Measurements from ENCODE around the gene PREB. TPM values are rescaled to one million over a fixed set of nuclear protein-coding genes. Genes with fewer than 3 reads are reported as not detected.
"Not testable (repeated sequence)": the region's sequence is repeated elsewhere in the genome, so short reads cannot be mapped to it uniquely, and the experiment has no call there.

PREB gene
- total and polyA plus RNA-seq, 12 donors: 41.6 to 73.7 (median 48.8) TPM

DNA sequence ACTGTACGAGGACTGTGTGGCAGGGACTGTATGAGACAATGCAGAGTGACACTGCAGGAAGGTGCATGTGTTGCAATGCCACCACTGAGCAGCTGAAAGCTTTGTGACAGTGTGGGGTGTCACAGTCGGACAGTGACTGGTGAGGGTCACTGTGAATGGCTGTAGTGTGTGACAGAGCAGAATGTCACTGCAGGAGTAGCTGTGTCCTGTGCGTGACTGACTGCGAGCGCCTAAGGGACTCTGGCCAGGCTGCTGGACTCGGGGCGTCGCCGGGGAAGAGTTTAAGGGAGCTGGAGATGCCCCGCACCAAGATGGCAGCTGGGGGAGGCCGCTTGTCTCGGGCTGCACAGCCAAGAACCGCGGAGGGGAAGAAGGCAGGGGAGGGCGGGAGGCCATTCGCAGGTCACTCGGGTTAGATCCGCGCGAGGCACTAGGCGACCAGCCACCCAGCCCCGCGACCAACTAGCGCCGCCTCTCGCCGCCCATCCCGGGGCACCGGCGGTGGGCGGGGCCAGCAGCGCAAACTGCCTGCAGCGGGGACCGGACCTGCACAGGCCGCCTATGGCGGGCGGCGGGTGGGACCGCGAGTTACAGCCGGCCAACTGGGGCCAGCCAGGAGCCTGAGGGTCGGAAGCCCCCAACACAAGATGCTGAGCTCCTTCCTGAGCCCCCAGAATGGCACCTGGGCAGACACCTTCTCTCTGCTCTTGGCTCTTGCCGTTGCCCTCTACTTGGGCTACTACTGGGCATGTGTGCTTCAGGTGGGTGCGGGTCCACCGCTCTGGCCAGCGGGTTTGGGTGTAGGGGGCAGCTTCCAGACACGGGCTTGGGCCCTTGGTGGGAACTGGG is 10.9 kb downstream of the PREB start, which contains the start of gene ABHD1:
Gene ABHD1, plus strand, starts transcription at position 514 of the 849 bp plus-strand sequence. Its CDS starts 134 bp downstream, at position 648.
- peak; percentile 79 to 93 (median 87) for ATAC-seq
- peak; percentile 67 to 82 for DNase-seq
- no peaks in the 10 kb centered on the region for H3K9me3 ChIP-seq
- TF ChIP-seq, protein P1, sequence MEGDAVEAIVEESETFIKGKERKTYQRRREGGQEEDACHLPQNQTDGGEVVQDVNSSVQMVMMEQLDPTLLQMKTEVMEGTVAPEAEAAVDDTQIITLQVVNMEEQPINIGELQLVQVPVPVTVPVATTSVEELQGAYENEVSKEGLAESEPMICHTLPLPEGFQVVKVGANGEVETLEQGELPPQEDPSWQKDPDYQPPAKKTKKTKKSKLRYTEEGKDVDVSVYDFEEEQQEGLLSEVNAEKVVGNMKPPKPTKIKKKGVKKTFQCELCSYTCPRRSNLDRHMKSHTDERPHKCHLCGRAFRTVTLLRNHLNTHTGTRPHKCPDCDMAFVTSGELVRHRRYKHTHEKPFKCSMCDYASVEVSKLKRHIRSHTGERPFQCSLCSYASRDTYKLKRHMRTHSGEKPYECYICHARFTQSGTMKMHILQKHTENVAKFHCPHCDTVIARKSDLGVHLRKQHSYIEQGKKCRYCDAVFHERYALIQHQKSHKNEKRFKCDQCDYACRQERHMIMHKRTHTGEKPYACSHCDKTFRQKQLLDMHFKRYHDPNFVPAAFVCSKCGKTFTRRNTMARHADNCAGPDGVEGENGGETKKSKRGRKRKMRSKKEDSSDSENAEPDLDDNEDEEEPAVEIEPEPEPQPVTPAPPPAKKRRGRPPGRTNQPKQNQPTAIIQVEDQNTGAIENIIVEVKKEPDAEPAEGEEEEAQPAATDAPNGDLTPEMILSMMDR (IDR thresholded peaks at IDR 0.05): peak in 3 of 9 donors; percentile 9 to 34 (median 24)
- peaks cover under 1 to 16% (median 11%) of the 10 kb centered on the region in 7 donors for H3K27me3 ChIP-seq
- H3K36me3 ChIP-seq: no peaks in the 10 kb centered on the region
- H3K4me1 ChIP-seq: peaks cover under 1 to 25% (median 11%) of the 10 kb centered on the region in 9 donors
- peak within 1 kb of the TSS in 9 of 10 donors; percentile 42 to 81 (median 67) for H3K27ac ChIP-seq
- intact Hi-C loops (cut with DNase I): no loop called here
- WGBS, 2 donors: 7% methylated on average over 47 of the region's 47 CpGs
- H3K4me3 ChIP-seq: peak within 1 kb of the TSS; percentile 4 to 85 (median 68)

DNA sequence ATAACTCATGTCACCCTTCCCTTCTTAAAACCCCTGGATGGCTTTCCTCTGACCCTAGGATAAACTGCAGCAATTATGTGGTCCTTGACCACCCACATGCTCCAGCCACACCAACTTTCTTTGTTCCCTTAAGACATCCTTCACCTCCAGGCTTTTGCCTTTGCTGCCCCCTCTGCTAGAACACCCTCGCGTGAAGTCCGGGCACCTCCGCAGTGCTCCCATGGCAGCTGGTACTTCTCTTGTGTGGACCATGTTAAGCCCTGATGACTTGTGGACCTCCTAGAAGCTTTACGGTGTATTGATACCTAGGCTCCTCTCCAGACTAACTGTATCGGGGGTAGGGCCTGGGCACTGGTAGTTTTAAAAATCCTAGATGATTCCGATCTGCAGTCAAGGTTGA is 11.6 kb downstream of the PREB start:
- ATAC-seq (no peak), DNase-seq (no peak)
- H3K36me3 ChIP-seq: no peaks in the 10 kb centered on the region
- TF ChIP-seq, protein P1 (IDR thresholded peaks at IDR 0.05): no peak
- peaks cover 3 to 23% (median 18%) of the 10 kb centered on the region in 7 donors for H3K27me3 ChIP-seq
- 90 to 94% methylated on average over 7 of the region's 7 CpGs for WGBS, 2 donors
- intact Hi-C loops (cut with DNase I): no loop called here
- H3K4me3 ChIP-seq: peak overlapping the region in 6 of 10 donors; percentile 68 to 85 (median 70)
- H3K27ac ChIP-seq: peak overlapping the region in 5 of 10 donors; percentile 65 to 81 (median 73)
- peaks cover 4 to 30% (median 15%) of the 10 kb centered on the region in 9 donors for H3K4me1 ChIP-seq
- no peaks in the 10 kb centered on the region for H3K9me3 ChIP-seq

DNA sequence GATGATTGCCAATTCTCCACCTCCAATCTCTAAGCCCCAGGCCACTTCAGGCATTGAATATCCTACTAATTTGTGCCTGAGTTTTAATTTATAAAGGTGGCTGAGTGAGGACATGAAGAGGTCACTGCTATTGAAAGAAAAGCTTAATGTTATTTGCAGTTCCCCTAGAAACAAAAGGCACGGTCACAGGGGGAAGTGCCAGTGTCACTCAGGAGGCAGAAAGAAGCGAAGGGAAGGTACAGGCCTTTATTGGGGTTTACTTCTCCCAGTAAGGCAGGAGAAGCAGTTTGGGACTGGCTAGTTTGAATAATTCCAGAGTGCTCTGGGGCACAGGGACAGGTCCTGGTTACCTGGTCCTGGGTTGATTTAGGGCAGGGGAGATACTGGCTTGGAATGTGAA is 12.5 kb downstream of the PREB start:
- peaks cover 3 to 32% (median 27%) of the 10 kb centered on the region in 7 donors for H3K27me3 ChIP-seq
- 78 to 81% methylated on average over 2 of the region's 2 CpGs for WGBS, 2 donors
- TF ChIP-seq, protein P1 (IDR thresholded peaks at IDR 0.05): no peak
- H3K9me3 ChIP-seq: no peaks in the 10 kb centered on the region
- intact Hi-C loops (cut with DNase I): no loop called here
- H3K4me1 ChIP-seq: peaks cover 4 to 30% (median 15%) of the 10 kb centered on the region in 9 donors
- H3K27ac ChIP-seq: no peak overlapping the region
- DNase-seq: no peak
- no peaks in the 10 kb centered on the region for H3K36me3 ChIP-seq
- no peak overlapping the region for H3K4me3 ChIP-seq
- ATAC-seq: no peak

DNA sequence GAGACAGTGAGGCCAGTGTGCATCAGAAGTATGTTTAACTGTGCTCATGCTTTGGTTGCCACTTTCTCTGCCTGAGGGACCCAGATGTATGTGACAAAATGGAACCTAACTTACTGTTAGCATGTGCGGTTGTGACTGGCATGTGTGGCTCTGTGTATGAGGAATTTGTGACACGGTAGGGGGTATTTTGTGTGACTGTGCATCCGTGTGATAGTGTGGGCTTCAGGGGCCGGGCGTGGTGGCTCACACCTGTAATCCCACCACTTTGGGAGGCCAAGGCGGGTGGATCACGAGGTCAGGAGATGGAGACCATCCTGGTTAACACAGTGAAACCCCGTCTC is 15.1 kb downstream of the PREB start:
- H3K27ac ChIP-seq; H3K36me3 ChIP-seq; intact Hi-C loops (cut with DNase I); DNase-seq; ATAC-seq; H3K9me3 ChIP-seq: not testable (repeated sequence)
- WGBS, 2 donors: 83% methylated on average over 8 of the region's 8 CpGs
- Histone ChIP-seq H3K4me3 (peak overlapping the region in 8 of 10 donors; percentile 26 to 45 (median 36)), H3K27me3 (peaks cover 3 to 37% (median 28%) of the 10 kb centered on the region in 7 donors), H3K4me1 (peaks cover 4 to 27% (median 11%) of the 10 kb centered on the region in 9 donors)
